Fibroblast of skin of back (primary cell): ENCODE measurements around the gene HOXD10.
A peak's percentile ranks its signal among the peaks of the same experiment; 100 is the strongest.

ENCODE experiments used
- DNase-seq: peaks from one replicate; pipeline ENCODE4 v3.0.0-alpha.2; 2013

Gene HOXD10

DNA sequence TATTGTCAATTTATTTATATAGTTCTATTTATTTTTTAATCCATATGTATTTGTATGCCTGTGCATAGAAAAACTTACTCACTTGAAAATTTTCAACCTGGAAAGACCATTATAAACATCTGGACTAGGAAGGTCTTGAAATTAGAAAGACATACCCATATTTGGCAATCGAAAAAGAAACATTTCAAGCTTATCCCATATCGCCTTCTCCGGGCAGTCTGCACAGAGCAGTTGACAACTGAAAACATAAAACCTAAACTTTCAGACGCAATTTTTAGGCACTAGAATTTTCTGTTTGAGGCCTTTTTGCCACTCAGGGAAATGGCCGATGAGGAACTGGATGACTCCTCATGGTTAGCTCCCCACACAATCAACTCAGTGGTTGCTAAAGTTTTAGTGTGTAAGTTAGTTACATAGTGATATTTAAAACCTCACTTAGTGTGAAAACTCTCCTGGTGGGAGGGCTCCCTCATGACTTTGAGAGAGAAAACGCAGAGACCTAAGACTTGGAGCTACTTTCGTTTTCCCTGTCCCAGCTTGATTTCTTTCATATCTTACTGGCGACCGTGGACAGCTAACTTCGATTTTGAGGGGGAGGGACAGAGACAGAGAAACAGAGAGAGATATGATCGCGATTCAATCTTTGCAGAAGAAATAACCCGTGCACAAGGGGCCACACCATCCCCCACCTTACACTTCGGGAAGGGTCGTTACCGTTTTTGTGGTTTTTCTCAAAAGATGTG, 20.2 kb upstream of the HOXD10 start:
- no peak for DNase-seq

DNA sequence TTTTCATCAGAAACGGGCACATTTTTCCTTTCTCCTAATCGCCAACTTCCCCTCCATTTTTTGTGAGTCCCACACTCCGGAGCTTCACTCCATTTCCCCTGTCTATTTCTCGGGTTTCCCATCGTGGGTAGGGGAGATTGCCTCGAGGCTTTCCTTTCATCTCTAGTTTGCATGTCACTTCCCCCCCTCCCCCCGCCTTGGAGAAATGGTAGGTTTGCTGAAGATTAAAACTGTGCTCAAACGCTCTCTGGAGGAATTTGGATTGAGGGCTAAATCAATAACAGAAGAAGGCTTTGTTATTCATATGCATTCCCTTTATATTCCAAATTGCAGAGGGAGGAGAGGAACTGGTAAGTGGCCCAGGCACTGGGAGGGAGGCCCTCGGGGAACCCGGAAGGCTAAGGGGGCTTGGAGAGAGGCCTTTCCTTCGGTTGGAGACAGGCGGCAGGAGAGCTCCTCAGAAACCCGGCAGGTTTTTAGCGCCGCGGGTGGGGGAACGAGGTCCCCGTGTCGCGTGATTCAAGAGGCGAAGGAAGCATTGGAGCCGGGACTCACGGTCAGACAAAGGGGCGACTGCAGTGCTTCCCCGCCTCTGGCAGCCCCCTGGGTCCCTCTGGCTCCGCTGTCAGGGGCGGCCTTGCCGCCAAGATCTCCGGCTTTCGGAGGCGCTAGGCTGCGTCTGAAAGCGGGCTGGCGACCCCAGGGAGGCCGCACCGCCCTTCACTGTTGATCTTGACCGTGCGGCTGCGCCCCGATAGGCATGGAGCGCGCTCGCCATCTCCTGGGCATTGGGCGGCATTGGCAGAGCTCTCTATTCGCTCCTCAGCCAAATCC, 19.4 kb upstream of the HOXD10 start:
- peak; percentile 62 for DNase-seq

DNA sequence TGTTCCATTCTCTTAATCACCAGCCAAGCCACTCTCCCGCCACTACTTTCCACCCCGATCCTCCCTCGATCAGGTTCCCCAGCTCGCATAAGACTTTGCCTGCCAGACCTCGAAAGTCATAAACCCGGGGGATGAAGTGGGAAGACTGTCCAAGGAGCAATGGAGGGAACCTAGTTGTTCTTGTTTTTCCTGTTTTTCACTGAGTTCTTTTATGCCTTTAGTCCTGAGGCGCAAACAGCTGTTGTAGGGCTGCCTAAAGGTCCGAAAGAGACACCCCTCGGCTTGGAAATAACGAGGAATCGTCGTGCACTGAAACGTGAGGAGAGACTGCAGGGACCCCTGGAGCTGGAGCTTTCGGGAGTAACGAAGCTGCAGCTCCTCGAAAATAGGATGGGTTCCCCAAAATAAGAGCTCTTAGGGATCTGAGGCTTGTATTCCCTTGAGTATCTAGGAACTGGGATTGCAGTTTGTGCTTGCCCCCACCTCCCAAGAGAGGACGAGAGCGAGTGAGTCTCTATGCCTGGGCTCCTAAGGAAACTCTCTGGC, 18.7 kb upstream of the HOXD10 start:
- DNase-seq, result no peak

DNA sequence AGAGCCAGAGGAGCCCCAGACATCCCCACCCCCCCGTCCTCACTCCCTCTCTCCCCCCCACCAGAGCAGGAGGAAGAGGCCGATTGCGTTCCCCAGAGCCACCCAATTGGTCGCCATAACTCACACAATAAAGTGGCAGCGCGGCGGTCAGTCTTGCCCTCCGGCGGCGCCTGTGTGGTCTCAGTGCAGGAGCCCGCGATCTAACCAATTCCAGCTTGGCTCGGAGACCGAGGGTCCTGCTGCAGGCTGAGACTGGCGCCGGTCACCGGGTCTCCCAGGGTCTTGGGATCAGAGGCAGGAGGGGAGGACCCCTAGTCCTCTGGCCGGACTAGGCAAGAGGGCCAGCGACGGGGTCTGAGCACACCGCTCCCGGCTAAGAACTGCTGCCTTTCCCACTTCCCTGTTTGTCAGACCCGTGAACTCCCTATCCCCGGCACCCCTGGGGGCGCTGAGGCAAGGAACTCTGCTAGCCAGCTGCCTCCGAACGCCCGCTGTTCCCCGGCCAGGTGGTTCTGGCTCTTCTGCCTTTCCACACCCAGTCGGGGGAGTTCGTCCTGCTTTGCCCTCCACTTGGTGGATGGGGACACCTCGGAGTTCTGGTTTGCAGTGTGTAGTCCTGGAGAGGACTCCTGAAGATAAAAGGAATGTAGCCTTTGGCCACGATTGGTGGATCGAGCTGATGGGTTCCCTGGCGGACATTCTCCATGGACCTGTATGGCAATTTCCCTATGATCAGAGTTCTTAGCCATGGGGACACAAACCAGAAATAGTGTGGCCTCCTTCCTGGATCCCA, 18.0 kb upstream of the HOXD10 start:
- DNase-seq, result no peak

DNA sequence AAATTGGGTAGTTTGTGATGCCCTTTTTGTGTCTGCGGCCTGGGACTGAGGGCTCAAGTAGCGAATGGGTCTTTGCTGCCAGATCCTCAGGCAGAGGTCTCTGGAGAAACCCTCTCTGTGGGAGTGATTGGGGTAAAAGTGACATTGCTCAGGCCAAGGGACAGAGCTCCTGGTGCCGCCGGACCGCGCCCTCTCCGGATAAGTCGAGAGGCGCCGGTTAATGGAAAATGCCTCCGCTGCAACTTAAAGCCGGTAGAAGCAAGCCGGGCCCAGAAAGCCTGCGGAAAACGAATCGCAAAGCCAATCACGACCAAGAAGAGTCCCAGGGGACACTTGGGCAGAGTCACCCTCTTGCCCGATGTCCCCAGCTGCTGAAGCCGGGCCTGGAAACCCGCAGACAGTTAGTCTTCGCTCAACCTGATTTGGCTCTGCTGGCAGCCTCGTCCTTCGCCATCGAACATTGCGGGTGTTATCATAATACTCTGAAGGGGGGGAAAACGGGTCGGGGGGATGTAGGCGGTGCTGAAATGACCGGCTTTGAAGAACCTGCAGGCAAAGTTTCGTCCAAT, 17.3 kb upstream of the HOXD10 start:
- DNase-seq, result no peak

DNA sequence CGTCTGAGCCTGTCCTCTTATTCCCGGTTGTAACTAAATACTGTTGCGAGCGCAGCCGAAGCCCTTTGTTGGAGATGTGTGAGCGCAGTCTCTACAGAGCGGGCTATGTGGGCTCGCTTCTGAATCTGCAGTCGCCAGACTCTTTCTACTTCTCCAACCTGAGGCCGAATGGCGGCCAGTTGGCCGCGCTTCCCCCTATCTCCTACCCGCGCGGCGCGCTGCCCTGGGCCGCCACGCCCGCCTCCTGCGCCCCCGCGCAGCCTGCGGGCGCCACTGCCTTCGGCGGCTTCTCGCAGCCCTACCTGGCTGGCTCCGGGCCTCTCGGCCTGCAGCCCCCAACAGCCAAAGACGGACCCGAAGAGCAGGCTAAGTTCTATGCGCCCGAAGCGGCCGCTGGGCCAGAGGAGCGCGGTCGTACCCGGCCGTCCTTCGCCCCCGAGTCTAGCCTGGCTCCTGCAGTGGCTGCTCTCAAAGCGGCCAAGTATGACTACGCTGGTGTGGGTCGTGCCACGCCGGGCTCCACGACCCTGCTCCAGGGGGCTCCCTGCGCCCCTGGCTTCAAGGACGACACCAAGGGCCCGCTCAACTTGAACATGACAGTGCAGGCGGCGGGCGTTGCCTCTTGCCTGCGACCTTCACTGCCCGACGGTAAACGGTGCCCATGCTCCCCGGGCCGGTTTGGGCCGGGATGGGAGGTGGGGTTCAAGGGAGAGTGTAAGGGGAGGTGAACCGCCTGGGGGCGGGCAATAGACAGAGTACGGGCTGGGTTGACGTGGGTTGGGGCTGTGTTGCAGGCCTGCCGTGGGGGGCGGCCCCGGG, 16.6 kb upstream of the HOXD10 start, which contains the start of gene HOXD12:
Gene HOXD12, plus strand, starts transcription at position 68 of the 819 bp plus-strand sequence. Its CDS starts 7 bp downstream, at position 75.
- DNase-seq, result no peak

DNA sequence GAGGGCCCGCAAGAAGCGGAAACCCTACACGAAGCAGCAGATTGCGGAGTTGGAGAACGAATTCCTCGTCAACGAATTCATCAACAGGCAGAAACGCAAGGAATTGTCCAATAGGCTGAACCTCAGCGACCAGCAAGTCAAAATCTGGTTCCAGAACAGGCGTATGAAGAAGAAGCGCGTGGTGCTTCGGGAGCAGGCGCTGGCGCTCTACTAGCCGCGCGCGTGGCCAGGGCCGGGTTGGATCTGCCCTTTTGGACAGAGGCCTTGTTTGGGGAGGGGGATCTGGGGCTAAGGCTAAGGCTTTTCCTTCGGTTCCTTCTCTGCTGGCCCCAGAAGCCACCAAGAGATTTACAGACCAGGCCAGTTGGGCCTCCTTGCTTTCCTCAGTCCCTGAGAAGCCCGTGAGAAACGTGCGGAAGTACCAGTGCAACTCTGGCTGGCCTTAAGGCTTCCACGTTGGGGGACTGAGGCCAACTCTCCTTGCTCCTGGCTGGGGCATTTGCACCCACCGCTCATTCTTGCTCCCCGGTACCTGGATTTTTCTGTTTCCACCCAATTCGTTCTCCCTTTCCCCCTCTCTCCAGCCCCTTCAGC, 15.9 kb upstream of the HOXD10 start:
- DNase-seq, result no peak

DNA sequence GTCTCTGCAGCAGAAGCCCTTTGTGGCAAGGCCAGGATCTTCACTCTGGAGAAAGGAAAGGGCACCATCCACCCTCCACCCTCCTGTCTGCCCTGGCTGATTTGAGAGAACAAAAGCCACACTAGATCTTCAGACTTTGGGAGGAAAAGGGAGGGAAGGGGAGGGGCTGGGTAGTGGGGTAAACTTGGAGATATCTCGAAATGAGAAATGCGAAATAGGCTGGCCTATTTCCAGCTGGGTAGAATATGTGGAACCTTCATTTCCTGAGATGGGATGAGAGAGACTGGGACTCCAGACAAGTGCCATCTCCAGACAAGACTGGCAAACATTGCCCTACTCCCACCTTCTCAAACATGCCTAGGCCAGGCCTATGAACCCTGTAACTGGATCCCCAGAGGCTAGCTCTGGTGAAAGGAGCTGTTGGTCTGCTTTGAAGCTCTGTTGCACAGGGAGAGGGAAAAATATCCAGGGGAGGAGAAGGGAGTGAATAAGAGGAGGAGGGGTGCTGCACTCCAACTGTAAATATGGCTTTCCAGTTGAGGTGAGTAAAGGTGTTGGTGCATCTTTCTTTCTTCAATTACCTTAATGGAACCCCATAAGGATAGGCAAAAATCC, 15.3 kb upstream of the HOXD10 start:
- DNase-seq, result no peak

DNA sequence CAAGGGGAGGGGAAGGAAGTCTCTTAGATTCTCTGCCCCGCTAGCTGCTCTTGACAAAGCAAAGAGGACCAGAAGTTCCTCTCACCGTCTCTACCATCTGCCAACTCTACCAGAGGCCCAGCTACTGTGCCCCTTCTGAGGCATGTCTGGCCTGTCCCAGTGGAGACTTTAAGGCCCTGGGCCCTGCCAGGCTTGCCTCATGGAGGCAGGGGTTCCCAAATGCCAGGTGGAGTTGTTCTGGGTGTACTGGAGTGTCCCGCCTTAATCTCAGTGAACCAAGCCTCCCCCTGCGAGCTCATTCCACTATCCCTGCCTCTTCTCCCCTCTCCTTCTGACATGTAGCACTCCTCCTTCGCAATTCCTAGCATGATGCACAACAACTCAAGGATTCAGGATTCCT, 14.7 kb upstream of the HOXD10 start:
- DNase-seq, result no peak

DNA sequence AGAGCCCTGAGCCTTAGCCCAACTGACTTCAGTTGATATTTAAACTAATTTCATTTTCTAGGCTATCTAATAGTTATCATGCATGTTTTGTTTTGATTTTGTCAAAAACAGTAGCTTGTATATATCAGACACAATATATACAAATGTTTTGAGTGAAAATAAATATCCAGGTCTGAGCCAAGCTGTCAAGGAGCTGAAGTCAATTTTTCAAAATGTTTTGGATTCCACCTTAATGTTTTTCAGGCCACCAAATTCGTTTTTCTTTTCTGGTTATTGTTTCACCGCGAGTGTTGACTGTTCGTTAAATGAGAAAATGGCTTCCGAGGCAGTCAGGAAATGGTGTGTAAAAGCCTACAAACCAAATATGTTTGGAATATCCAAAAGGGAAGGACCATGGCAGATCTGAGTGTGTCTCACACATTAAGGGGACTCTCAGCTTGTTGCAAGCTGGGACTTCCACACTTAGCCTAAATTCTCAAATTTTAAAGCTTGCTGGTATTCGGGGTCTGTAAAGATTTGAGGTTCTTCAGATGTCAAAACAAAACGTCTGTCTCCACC, 14.2 kb upstream of the HOXD10 start:
- no peak for DNase-seq

DNA sequence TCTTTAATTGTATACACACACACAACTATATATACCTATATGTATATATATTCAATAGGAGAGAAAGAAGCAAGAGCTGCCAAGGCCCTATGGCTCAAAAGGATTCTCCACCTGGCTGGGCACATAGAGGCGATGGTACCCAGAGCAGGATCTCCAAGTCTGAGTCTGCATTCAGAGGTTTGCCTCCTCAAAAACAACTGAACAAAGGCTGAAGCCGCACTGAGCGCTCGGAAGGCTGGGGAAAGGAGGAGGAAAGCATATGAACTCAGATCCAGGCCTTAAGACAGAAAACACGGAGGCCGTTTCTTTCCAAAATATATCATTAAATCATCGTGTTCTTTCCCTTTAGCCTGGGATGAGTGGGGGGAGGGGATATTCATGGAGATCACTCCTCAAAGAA, 13.4 kb upstream of the HOXD10 start:
- no peak for DNase-seq

DNA sequence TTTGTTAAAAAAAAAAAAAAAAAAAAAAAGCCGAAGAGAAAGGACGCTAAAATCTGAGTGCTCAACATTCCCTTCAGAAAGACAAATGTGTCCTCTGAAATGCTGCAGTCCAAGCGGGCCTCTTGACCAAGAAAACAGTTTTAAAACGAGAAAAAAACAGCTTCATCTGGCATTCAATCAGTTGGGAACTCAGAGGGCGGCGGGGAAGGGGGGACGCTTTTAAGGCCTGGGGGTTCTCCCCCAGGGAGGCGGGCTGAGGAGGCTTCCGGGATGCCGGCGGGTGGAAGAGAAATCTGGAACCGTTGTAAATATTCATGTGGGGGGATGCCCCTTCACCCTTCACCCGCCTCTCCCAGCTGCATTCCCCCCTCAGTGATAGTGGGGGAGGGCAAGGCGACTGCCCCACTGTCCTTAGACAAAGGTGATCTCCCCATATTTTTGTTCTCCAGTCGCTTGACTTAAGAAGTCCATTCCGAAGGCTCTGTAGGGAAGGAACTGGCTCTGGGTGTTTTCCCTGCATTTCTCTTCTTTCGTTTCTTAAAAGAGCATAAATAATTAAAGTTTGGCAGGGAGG, 12.7 kb upstream of the HOXD10 start:
- no peak for DNase-seq

DNA sequence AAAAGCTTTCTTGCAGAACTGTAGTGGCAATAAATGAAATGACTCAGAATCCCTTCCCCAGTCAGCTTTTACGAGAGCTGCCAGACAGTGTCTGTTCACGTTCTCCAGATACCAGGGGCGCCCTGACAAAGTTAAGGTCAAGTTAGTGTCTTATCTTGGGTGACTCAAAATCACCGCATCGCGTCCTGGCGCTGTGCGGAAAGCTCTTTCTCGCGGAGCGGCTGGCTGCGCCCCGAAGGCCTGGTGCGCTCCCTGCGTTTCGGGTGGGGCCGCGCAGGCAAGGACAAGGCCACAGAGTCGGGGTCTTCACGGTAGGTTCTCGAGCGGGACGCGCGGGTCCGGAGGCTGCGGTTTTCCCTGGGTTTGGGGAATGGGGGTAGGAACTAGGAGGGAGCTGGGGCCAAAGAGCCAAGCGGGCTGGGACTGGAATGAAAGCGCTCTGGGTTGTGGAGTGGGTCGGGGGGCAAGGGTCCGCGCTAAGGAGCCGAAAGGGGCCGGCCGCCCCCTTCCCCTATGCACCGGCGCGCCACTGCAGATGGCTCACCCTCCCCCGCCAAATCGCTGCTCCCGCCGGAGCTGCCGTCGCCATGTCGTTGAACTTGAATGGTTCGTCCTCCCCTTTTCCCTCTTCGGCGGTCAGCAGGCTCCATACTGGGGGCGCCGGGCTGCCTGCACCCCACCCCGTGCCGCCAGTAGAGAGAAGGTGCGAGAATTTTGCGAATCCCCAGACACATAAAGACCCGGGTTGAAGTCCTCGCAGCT, 12.1 kb upstream of the HOXD10 start:
- DNase-seq, result peak; percentile 34

DNA sequence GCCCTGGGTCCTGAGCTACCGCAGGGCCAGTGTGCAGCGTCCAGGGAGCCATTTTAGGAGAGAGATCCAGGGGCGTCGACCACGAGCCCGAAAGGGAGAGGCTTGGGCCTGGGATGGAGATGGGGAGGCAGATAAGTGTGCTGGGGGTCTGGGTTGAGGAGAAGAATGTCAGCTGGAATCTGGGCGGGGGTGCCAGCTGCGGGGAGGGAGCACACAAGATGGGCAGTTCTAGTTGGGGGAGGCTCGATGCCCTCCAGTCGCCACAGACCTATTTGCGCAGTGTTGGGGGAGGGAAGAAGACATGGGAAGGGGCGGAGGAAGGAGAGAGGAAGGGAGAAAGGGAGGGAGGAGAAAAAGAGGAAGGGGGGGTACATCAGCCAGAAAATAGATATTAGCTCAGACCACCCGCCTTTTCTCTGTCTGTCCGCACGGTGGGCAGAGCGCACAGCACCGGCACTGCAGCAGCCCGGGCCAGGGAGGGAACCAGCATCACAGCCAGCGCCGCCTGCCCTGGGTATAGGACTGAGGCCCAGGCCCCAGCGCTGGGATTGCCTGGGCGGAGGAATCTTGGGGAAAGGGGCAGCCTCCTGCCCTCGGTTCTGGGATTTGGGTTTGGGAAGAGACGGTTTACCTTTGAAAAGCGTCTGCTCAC, 11.4 kb upstream of the HOXD10 start:
- no peak for DNase-seq

DNA sequence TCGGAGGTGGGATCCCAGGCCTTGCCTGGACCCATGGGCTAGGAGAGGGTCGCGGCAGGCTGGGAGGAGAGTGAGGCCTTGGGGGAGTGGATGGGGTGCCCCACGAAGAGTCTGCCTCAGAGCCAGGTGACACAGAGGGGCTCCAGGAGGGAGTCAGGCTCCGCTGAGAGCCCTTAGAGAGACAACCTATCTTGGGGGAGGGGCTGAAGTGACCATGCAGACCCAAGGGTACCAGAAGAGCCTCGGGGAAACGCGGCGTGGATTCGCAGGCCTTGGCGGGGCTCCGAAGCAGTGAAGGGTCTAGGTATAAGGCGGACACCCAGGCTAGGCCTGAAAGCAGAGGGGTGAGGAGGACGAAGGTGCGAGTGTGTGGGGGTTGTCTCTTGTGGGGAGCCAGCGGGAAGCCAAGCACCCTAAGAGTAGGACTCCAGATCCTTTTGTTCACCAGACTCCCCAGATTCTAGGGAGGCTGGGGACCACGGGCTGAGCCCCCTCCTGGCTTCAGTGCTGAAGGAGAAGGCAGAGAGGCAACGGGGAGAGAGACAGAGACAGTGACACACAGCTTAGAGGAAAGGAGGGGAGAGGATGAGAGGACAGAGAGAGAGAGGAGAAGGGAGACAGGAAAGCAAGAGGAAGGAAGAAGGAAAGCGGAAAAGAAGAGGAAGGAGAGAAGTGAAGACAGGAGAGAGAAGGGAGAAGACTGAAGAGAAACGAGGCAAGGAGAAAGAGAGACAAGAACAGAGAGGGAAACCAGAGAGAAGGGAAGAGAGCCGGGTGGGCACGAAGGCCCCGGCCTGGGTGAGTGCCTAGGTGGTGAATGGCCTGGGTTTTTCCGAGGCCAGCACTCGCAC, 10.6 kb upstream of the HOXD10 start:
- no peak for DNase-seq

DNA sequence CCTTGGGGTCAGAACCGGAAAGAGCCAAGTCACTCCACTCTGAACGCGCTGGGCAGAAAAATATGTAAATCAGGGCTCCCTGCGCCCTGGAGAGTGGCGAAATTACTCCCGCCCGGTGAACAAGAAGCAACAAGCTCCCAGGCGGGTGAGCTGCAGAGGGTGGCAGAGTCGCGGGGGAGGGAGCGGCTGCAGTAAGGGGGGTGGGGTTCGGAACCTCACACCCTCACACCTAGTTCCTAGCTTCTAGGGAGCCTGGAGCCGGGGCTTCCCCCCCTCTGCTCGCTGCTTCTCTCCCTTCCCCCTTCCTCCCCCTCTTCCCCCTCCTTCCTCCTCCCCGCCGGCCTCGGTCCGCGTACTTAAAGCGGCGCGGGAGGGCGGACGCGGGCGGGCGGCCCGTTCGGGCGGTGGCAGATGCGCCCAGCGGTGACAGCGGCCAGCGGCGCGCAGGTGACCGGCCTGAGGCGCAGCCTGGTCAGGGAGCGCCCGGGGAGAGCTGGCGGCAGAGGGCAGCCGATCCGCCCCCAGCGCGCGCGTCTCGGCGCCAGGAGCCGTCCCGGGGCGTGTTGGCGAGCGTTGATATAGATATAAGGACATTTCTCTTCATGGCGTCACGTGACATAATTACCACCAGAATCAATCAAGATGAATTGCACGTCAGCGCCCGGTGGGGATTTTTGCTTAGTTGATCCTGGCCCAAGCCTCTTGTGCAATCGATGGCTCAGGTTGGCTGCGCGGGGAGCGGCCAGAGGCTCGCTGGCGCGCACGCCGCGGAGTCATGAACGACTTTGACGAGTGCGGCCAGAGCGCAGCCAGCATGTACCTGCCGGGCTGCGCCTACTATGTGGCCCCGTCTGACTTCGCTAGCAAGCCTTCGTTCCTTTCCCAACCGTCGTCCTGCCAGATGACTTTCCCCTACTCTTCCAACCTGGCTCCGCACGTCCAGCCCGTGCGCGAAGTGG, 9.7 kb upstream of the HOXD10 start, which contains the start of gene HOXD11:
Gene HOXD11, plus strand, starts transcription at position 700 of the 959 bp plus-strand sequence. Its CDS starts 76 bp downstream, at position 776.
- DNase-seq, result no peak
